GM12878 (cell line): ENCODE results near the gene STRC.
"Not testable (repeated sequence)": the region's sequence is repeated elsewhere in the genome, so short reads cannot be mapped to it uniquely, and the experiment has no call there.

Experiments
- EZH2 ChIP-seq: IDR thresholded peaks from 2 replicates; pipeline ENCODE4 v1.6.1; 2012; ENCODE audit warnings: low read depth, mild to moderate bottlenecking, control low read depth, inconsistent platforms, low read length, borderline replicate concordance; ENCODE audit not compliant: control insufficient read depth
- HSF1 ChIP-seq: fragments of 150-350 bp; IDR thresholded peaks from 2 replicates; pipeline ENCODE4 v1.6.1; 2014; ENCODE audit warnings: mild to moderate bottlenecking, low read depth, low read length
- POLR2A ChIP-seq: IDR thresholded peaks from 2 replicates; pipeline ENCODE4 v1.6.1; 2011; ENCODE audit warnings: low read depth, mild to moderate bottlenecking, low read length
- RAD21 ChIP-seq: IDR thresholded peaks from 2 replicates; pipeline ENCODE4 v1.6.1; 2011; ENCODE audit warnings: mild to moderate bottlenecking, low read depth, low read length, moderate library complexity; ENCODE audit not compliant: insufficient read depth
- RELB ChIP-seq: fragments of 450-650 bp; IDR thresholded peaks from 2 replicates; pipeline ENCODE4 v1.6.1; 2017; ENCODE audit warnings: low read depth, mild to moderate bottlenecking, moderate library complexity
- TCF12 ChIP-seq: IDR thresholded peaks from 2 replicates; pipeline ENCODE4 v1.6.1; 2011; ENCODE audit warnings: low read depth, mild to moderate bottlenecking, low read length
- ZNF207 ChIP-seq: fragments of 450-650 bp; IDR thresholded peaks from 2 replicates; pipeline ENCODE4 v1.6.1; 2014; ENCODE audit warnings: antibody characterized with exemption, mild to moderate bottlenecking, borderline replicate concordance
- ZNF274 ChIP-seq: IDR thresholded peaks from one replicate; pipeline ENCODE4 v1.8.0; 2011; ENCODE audit not compliant: insufficient read length, insufficient read depth
- TF ChIP-seq, protein P1 (sequence below), 3 experiments: IDR thresholded peaks in 2 of 3; conservative IDR thresholded peaks in 1 of 3; 2 replicates each; pipeline ENCODE4 v1.5.1; 2011; ENCODE audit warnings: low read depth in 3 of 3, low read length in 3 of 3, mild to moderate bottlenecking in 3 of 3, control low read depth in 2 of 3, moderate library complexity in 2 of 3, inconsistent platforms in 1 of 3, mixed read lengths in 1 of 3; ENCODE audit not compliant: control insufficient read depth in 2 of 3, insufficient read depth in 1 of 3; ENCODE audit errors: extremely low read depth in 1 of 3
- TF ChIP-seq, protein P2 (sequence below): IDR thresholded peaks from 2 replicates; pipeline ENCODE4 v1.6.1; 2012; ENCODE audit warnings: low read depth, low read length, improper control_type of control experiment

DNA sequence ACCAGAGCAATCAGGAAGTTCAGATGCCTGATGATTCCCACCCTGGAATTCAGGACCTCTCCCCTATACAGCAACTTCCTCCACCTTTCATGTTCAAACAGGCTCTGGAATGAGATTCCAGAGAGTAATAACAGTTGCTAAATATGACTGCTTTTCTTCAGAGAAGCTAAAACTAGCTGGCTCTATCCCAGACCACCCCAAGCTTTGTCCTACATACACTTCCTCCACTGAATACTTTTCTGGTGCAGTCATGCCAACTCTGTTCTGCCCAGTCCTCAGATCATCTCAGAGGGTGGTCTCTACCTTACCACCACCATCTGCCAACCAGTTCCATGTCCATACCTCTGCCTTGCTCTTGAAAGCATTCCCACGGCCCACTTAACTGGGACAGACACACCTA, 47.6 kb upstream of the STRC start:
- TF ChIP-seq EZH2, POLR2A, RELB, ZNF274, HSF1, ZNF207, TCF12, RAD21: not testable (repeated sequence)
- TF ChIP-seq, protein P1, sequence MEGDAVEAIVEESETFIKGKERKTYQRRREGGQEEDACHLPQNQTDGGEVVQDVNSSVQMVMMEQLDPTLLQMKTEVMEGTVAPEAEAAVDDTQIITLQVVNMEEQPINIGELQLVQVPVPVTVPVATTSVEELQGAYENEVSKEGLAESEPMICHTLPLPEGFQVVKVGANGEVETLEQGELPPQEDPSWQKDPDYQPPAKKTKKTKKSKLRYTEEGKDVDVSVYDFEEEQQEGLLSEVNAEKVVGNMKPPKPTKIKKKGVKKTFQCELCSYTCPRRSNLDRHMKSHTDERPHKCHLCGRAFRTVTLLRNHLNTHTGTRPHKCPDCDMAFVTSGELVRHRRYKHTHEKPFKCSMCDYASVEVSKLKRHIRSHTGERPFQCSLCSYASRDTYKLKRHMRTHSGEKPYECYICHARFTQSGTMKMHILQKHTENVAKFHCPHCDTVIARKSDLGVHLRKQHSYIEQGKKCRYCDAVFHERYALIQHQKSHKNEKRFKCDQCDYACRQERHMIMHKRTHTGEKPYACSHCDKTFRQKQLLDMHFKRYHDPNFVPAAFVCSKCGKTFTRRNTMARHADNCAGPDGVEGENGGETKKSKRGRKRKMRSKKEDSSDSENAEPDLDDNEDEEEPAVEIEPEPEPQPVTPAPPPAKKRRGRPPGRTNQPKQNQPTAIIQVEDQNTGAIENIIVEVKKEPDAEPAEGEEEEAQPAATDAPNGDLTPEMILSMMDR (IDR thresholded peaks at IDR 0.05 in 2 of 3, conservative IDR thresholded peaks at IDR 0.05 in 1 of 3; ENCODE audit: control insufficient read depth in 2 of 3, extremely low read depth in 1 of 3, insufficient read depth in 1 of 3, low read depth in 3 of 3, low read length in 3 of 3), result not testable (repeated sequence)
- TF ChIP-seq, protein P2, sequence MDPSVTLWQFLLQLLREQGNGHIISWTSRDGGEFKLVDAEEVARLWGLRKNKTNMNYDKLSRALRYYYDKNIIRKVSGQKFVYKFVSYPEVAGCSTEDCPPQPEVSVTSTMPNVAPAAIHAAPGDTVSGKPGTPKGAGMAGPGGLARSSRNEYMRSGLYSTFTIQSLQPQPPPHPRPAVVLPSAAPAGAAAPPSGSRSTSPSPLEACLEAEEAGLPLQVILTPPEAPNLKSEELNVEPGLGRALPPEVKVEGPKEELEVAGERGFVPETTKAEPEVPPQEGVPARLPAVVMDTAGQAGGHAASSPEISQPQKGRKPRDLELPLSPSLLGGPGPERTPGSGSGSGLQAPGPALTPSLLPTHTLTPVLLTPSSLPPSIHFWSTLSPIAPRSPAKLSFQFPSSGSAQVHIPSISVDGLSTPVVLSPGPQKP, result not testable (repeated sequence)
